MM.1S (cell line): ENCODE results near the gene IGHMBP2.

Source experiments
- DNase-seq: peaks from one replicate; pipeline ENCODE4 v3.0.0-alpha.2; 2015
- H2AFZ ChIP-seq: fragments of 300-600 bp; sonication (generic); 2 replicates; pipeline ENCODE4 v1.6.0; 2016; ENCODE audit warnings: antibody characterized with exemption, low read length
- H3F3A ChIP-seq: fragments of 300-600 bp; sonication (generic); 2 replicates; pipeline ENCODE4 v1.6.1; 2016; ENCODE audit warnings: mild to moderate bottlenecking, antibody characterized with exemption, low read length, moderate library complexity, mixed read lengths; ENCODE audit not compliant: insufficient read depth
- H3K27ac ChIP-seq: fragments of 300-600 bp; sonication (generic); 2 replicates; pipeline ENCODE4 v1.5.1; 2016; ENCODE audit warnings: mild to moderate bottlenecking, low read length
- H3K27me3 ChIP-seq: fragments of 300-600 bp; sonication (generic); replicated peaks from 2 replicates; pipeline ENCODE4 v1.6.0; 2016; ENCODE audit warnings: low read length; ENCODE audit not compliant: insufficient read depth
- H3K36me3 ChIP-seq: fragments of 300-600 bp; sonication (generic); replicated peaks from 2 replicates; pipeline ENCODE4 v1.6.1; 2016; ENCODE audit warnings: mild to moderate bottlenecking, low read length, mixed read lengths; ENCODE audit not compliant: insufficient read depth
- H3K4me1 ChIP-seq: fragments of 300-600 bp; sonication (generic); 2 replicates; pipeline ENCODE4 v1.6.1; 2016; ENCODE audit warnings: low read length, mixed read lengths
- H3K4me2 ChIP-seq: fragments of 300-600 bp; sonication (generic); 2 replicates; pipeline ENCODE4 v1.6.0; 2016; ENCODE audit warnings: low read depth, low read length
- H3K4me3 ChIP-seq: fragments of 300-600 bp; sonication (generic); 2 replicates; pipeline ENCODE4 v1.5.1; 2016; ENCODE audit warnings: low read length, mixed read lengths
- H3K79me2 ChIP-seq: fragments of 300-600 bp; sonication (generic); 2 replicates; pipeline ENCODE4 v1.6.1; 2016; ENCODE audit warnings: mixed run types, low read length, mixed read lengths
- H3K9ac ChIP-seq: fragments of 300-600 bp; sonication (generic); 2 replicates; pipeline ENCODE4 v1.6.1; 2016; ENCODE audit warnings: low read length, mixed read lengths
- H3K9me2 ChIP-seq: fragments of 300-600 bp; sonication (generic); replicated peaks from 2 replicates; pipeline ENCODE4 v1.6.1; 2016; ENCODE audit warnings: mild to moderate bottlenecking, low read length, mixed read lengths; ENCODE audit not compliant: insufficient read depth
- H3K9me3 ChIP-seq: fragments of 300-600 bp; sonication (generic); replicated peaks from 2 replicates; pipeline ENCODE4 v1.6.1; 2016; ENCODE audit warnings: mild to moderate bottlenecking, low read length, mixed read lengths; ENCODE audit not compliant: insufficient read depth
- H4K20me1 ChIP-seq: fragments of 300-600 bp; sonication (generic); 2 replicates; pipeline ENCODE4 v1.6.1; 2016; ENCODE audit warnings: mild to moderate bottlenecking, low read length, moderate library complexity, mixed read lengths; ENCODE audit not compliant: insufficient read depth
- CTCF ChIP-seq: fragments of 300-600 bp; sonication (generic); IDR thresholded peaks from 2 replicates; pipeline ENCODE4 v1.5.1; 2016; ENCODE audit warnings: antibody characterized with exemption, low read length, mixed read lengths
- EZH2 ChIP-seq: fragments of 300-600 bp; sonication (generic); optimal IDR thresholded peaks from 2 replicates; pipeline ENCODE3; 2017; ENCODE audit warnings: low read depth, mild to moderate bottlenecking, antibody characterized with exemption, low read length, mixed read lengths
- EZH2phosphoT487 ChIP-seq: fragments of 300-600 bp; sonication (generic); IDR thresholded peaks from 2 replicates; pipeline ENCODE4 v1.6.1; 2018; ENCODE audit warnings: antibody characterized with exemption, low read length

Gene IGHMBP2

GRCh38 chr11:68889948-68890446, 13.7 kb upstream of the IGHMBP2 start:
- H3K27ac ChIP-seq, result no peak overlapping the region
- H3K9me3 ChIP-seq, result no peaks in the 10 kb centered on the region
- TF ChIP-seq EZH2, result no peak
- TF ChIP-seq CTCF, result peak; percentile 19; the same call in 1 of the 2 replicates
- no peak for TF ChIP-seq EZH2phosphoT487
- no peaks in the 10 kb centered on the region for H3F3A ChIP-seq
- no peak overlapping the region for H3K9ac ChIP-seq
- H3K36me3 ChIP-seq, result no peaks in the 10 kb centered on the region; the same call in 1 of the 2 replicates
- no peak for DNase-seq
- H3K27me3 ChIP-seq, result no peaks in the 10 kb centered on the region
- H3K4me1 ChIP-seq, result no peaks in the 10 kb centered on the region
- H3K79me2 ChIP-seq, result no peaks in the 10 kb centered on the region
- H3K4me3 ChIP-seq, result no peak overlapping the region
- H4K20me1 ChIP-seq, result no peaks in the 10 kb centered on the region
- H2AFZ ChIP-seq, result no peak overlapping the region
- no peaks in the 10 kb centered on the region for H3K9me2 ChIP-seq
- H3K4me2 ChIP-seq, result no peak overlapping the region

DNA sequence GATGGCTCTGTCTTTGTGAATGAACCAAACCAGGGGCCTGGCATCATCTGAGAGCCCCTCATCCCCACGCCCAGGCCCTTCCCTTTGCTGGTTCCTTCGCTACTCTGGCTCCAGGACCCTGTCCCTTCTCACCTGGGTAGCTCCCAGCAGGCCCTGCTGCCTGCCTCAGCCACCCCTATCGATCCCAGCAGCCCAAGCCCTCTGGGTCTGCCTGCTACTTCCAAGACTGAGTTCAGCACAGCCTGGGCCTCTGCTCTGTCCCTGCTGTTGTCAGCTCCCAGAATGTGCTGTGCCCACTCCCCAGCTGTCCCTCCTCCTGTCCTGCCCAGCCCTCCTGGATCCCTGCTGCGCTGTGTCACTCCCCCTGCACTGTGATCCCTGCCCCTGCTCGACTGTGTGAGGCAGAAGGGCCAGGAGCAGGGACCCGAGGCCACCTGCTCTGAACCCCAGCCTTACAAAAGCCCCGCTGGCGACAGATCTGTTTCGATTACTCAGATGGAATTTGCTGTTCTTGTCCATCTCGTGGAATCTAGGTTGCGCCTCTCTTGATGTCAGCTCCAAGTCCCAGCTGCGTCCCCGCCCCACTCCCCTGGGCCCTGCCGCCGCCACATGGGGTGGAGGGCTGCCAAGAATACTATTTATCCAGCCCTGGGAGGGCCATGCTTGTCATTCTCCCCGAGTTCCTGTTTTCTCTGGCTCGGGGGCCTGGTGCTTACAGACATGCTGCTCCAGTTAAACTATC, 13.0 kb upstream of the IGHMBP2 start:
- TF ChIP-seq EZH2 (no peak), EZH2phosphoT487 (no peak), CTCF (no peak)
- no peaks in the 10 kb centered on the region for H4K20me1 ChIP-seq
- no peak for DNase-seq

GRCh38 chr11:68891351-68891948, 12.2 kb upstream of the IGHMBP2 start:
- H3K27me3 ChIP-seq, result no peaks in the 10 kb centered on the region
- H2AFZ ChIP-seq, result no peak overlapping the region
- no peaks in the 10 kb centered on the region for H3K4me1 ChIP-seq
- H3K4me2 ChIP-seq, result no peak overlapping the region
- no peak overlapping the region for H3K4me3 ChIP-seq
- no peak overlapping the region for H3K9ac ChIP-seq
- no peak for TF ChIP-seq EZH2phosphoT487
- no peak for TF ChIP-seq EZH2
- TF ChIP-seq CTCF, result no peak
- H4K20me1 ChIP-seq, result no peaks in the 10 kb centered on the region
- H3K36me3 ChIP-seq, result no peaks in the 10 kb centered on the region; the same call in 1 of the 2 replicates
- H3K9me3 ChIP-seq, result no peaks in the 10 kb centered on the region
- no peaks in the 10 kb centered on the region for H3K9me2 ChIP-seq
- DNase-seq, result no peak
- no peaks in the 10 kb centered on the region for H3F3A ChIP-seq
- H3K79me2 ChIP-seq, result no peaks in the 10 kb centered on the region
- H3K27ac ChIP-seq, result no peak overlapping the region

More for the DNA sequence above, 13.0 kb upstream of the IGHMBP2 start:
- no peak overlapping the region for H3K4me2 ChIP-seq
- no peaks in the 10 kb centered on the region for H3K9me3 ChIP-seq
- no peak overlapping the region for H3K9ac ChIP-seq
- no peaks in the 10 kb centered on the region for H3K4me1 ChIP-seq
- H3K27me3 ChIP-seq, result no peaks in the 10 kb centered on the region
- no peak overlapping the region for H2AFZ ChIP-seq
- no peaks in the 10 kb centered on the region for H3K79me2 ChIP-seq
- no peaks in the 10 kb centered on the region; the same call in 1 of the 2 replicates for H3K36me3 ChIP-seq
- no peaks in the 10 kb centered on the region for H3F3A ChIP-seq
- no peak overlapping the region for H3K4me3 ChIP-seq
- no peaks in the 10 kb centered on the region for H3K9me2 ChIP-seq
- H3K27ac ChIP-seq, result no peak overlapping the region
